ENCODE data around the gene PDE4A.
A peak's percentile ranks its signal among the peaks of the same experiment; 100 is the strongest.

Gene PDE4A

GRCh38 chr19:10424011-10424637 lies 3.8 kb downstream of the PDE4A start:
- peak overlapping the region; percentile 25 to 61 for H3K4me3 ChIP-seq (ENCODE audit: low read length in 2 of 2)
- H3K27ac ChIP-seq (ENCODE audit: low read depth in 2 of 2, low read length in 2 of 2), result peak overlapping the region in 1 of 2 donors; percentile 56
- H3K9me3 ChIP-seq (ENCODE audit: control insufficient read depth in 2 of 2, low read length in 2 of 2), result no peaks in the 10 kb centered on the region
- H3K4me1 ChIP-seq (ENCODE audit: control insufficient read depth in 2 of 2, insufficient read depth in 2 of 2, low read length in 2 of 2), result peaks cover 12 to 15% of the 10 kb centered on the region in 2 donors
- H3K27me3 ChIP-seq (ENCODE audit: control insufficient read depth in 2 of 2, insufficient read depth in 2 of 2, low read length in 2 of 2), result peaks cover 45 to 46% of the 10 kb centered on the region in 2 donors
- H3K36me3 ChIP-seq (ENCODE audit: control insufficient read depth in 2 of 2, insufficient read depth in 2 of 2, low read length in 2 of 2), result no peaks in the 10 kb centered on the region
- H3K9ac ChIP-seq (ENCODE audit: low read depth in 1 of 2, low read length in 2 of 2), result peak overlapping the region in 1 of 2 donors; percentile 39

DNA sequence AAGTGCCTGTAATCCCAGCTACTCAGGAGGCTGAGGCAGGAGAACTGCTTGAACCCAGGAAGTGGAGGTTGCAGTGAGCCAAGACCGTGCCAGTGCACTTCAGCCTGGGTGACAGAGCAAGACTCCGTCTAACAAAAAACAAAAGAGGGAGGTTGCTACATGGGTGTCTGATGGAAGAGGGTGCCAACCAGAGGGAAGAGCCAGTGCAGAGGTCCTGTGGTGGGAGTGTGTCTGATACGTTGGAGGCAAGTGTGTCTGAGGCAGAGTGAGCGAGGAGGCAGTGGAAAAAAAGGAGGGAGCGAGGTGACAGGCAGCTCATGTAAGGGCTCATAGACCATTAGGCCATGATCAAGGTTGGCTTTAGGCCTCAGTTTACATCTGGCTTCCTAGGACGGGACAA lies 6.8 kb downstream of the PDE4A start:
- Histone ChIP-seq H3K9ac (ENCODE audit: low read depth in 1 of 2, low read length in 2 of 2) (no peak overlapping the region), H3K4me3 (ENCODE audit: low read length in 2 of 2) (no peak overlapping the region), H3K36me3 (ENCODE audit: control insufficient read depth in 2 of 2, insufficient read depth in 2 of 2, low read length in 2 of 2) (no peaks in the 10 kb centered on the region), H3K9me3 (ENCODE audit: control insufficient read depth in 2 of 2, low read length in 2 of 2) (no peaks in the 10 kb centered on the region), H3K4me1 (ENCODE audit: control insufficient read depth in 2 of 2, insufficient read depth in 2 of 2, low read length in 2 of 2) (peaks cover 15 to 18% of the 10 kb centered on the region in 2 donors), H3K27me3 (ENCODE audit: control insufficient read depth in 2 of 2, insufficient read depth in 2 of 2, low read length in 2 of 2) (peaks cover 21 to 22% of the 10 kb centered on the region in 2 donors), H3K27ac (ENCODE audit: low read depth in 2 of 2, low read length in 2 of 2) (no peak overlapping the region)

DNA sequence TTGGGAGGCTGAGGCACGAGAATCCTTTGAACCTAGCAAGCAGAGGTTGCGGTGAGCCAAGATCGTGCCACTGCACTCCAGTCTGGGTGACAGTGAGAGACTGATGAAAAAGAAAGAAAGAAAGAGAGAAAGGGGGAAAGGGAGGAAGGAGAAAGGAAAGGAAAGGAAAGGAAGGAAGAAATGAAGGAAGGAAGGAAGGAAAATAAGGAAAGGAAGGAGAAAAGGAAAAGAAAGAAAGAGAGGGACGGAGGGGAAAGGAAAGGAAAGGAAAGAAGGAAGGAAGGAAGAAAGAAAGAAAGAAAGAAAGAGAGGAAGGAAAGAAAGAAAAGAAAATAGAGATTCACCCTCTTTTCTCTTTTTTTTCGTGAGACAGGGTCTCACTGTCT lies 8.7 kb downstream of the PDE4A start:
- Histone ChIP-seq H3K4me1 (ENCODE audit: control insufficient read depth in 2 of 2, insufficient read depth in 2 of 2, low read length in 2 of 2) (peaks cover 15 to 23% of the 10 kb centered on the region in 2 donors), H3K9ac (ENCODE audit: low read depth in 1 of 2, low read length in 2 of 2) (no peak overlapping the region), H3K27me3 (ENCODE audit: control insufficient read depth in 2 of 2, insufficient read depth in 2 of 2, low read length in 2 of 2) (peaks cover 11 to 15% of the 10 kb centered on the region in 2 donors), H3K36me3 (ENCODE audit: control insufficient read depth in 2 of 2, insufficient read depth in 2 of 2, low read length in 2 of 2) (no peaks in the 10 kb centered on the region), H3K4me3 (ENCODE audit: low read length in 2 of 2) (no peak overlapping the region), H3K27ac (ENCODE audit: low read depth in 2 of 2, low read length in 2 of 2) (peak overlapping the region in 1 of 2 donors; percentile 45), H3K9me3 (ENCODE audit: control insufficient read depth in 2 of 2, low read length in 2 of 2) (no peaks in the 10 kb centered on the region)

- peaks cover 2 to 9% of the 10 kb centered on the region in 2 donors for H3K27me3 ChIP-seq (ENCODE audit: control insufficient read depth in 2 of 2, insufficient read depth in 2 of 2, low read length in 2 of 2)
- H3K4me3 ChIP-seq (ENCODE audit: low read length in 2 of 2), result peak overlapping the region; percentile 83
- H3K4me1 ChIP-seq (ENCODE audit: control insufficient read depth in 2 of 2, insufficient read depth in 2 of 2, low read length in 2 of 2), result peaks cover 9 to 18% of the 10 kb centered on the region in 2 donors
- peak overlapping the region; percentile 43 to 58 for H3K27ac ChIP-seq (ENCODE audit: low read depth in 2 of 2, low read length in 2 of 2)
- H3K9me3 ChIP-seq (ENCODE audit: control insufficient read depth in 2 of 2, low read length in 2 of 2), result no peaks in the 10 kb centered on the region
- H3K9ac ChIP-seq (ENCODE audit: low read depth in 1 of 2, low read length in 2 of 2), result peak overlapping the region; percentile 77 to 79
- H3K36me3 ChIP-seq (ENCODE audit: control insufficient read depth in 2 of 2, insufficient read depth in 2 of 2, low read length in 2 of 2), result no peaks in the 10 kb centered on the region
Observed at GRCh38 chr19:10430505-10431253, 10.3 kb downstream of the PDE4A start.

DNA sequence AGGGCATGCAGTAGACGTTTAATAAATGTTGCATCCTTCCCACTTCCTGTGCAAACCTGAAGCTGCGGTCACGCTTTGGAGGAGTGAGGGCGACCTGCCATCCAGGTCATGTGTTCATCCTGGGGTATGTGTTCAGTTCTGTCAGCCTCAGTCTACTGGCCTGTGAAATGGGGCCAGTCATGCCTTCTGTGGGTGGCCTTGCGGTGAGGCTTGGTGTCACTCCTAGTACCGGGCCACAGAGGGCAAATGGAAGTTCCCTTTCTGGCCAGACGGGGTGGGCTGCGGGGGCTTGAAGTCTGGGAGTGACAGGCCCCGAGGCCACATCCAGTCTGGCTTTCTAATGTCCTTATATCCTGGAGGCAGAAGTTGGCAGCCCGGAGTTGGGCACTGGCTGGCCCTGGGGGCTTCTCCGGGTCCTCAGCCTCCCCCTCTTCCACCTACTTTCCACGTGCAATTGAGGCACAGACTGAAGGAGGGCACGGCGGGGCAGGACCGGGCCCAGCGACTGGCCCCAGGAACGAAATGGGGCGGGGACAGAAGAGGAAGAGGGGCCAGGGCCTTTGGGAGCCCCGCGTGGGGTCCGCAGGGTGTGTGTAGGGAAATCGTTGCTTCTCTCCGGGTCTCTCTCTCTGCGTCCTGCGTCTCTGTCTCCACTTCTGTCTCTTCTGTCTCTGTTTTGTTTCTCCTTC lies 11.1 kb downstream of the PDE4A start:
- Histone ChIP-seq H3K9ac (ENCODE audit: low read depth in 1 of 2, low read length in 2 of 2) (peak overlapping the region; percentile 77 to 79), H3K27ac (ENCODE audit: low read depth in 2 of 2, low read length in 2 of 2) (peak overlapping the region; percentile 43 to 58)

DNA sequence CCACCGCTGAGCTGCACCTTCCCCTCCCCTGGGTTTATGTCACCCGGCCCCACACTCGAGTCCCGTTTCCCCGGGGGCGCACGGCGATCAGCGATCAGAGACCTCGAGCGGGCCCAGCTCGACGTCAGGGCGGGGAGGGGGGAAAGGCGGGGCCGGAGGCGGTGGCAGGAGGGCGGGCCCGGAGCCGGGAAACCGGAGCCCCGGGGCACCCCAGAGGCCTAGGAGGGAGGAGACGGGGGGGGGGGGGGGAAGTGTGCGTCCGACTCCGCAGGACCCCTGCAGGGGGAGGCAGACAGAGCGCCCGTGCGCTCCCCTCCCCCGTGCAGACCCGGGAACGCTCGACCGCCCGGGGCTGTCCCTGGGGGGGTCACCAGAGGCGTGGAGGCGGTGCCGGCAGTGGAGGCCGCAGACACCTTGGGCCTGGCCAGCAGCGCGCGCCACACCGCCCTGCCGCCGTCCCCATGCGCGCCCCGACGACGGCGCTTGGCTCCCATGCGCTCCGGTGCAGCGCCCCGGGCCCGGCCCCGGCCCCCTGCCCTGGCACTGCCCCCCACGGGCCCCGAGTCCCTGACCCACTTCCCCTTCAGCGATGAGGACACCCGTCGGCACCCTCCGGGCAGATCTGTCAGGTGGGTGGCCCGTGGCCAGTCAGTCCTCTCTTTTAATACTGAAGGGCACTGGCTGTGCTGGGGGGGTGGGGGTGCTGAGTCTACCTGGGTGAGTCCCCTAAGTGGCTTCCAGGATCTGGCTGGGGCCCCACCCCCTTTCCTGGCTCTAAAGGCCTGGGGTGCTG lies 11.8 kb downstream of the PDE4A start:
- Histone ChIP-seq H3K27ac (ENCODE audit: low read depth in 2 of 2, low read length in 2 of 2) (peak overlapping the region in 1 of 2 donors; percentile 58), H3K36me3 (ENCODE audit: control insufficient read depth in 2 of 2, insufficient read depth in 2 of 2, low read length in 2 of 2) (no peaks in the 10 kb centered on the region), H3K27me3 (ENCODE audit: control insufficient read depth in 2 of 2, insufficient read depth in 2 of 2, low read length in 2 of 2) (peaks cover 2 to 5% of the 10 kb centered on the region in 2 donors), H3K9me3 (ENCODE audit: control insufficient read depth in 2 of 2, low read length in 2 of 2) (no peaks in the 10 kb centered on the region), H3K4me1 (ENCODE audit: control insufficient read depth in 2 of 2, insufficient read depth in 2 of 2, low read length in 2 of 2) (peaks cover 9 to 18% of the 10 kb centered on the region in 2 donors), H3K4me3 (ENCODE audit: low read length in 2 of 2) (peak overlapping the region; percentile 83), H3K9ac (ENCODE audit: low read depth in 1 of 2, low read length in 2 of 2) (peak overlapping the region; percentile 77 to 79)

More for the DNA sequence above, 11.1 kb downstream of the PDE4A start:
- H3K4me1 ChIP-seq (ENCODE audit: control insufficient read depth in 2 of 2, insufficient read depth in 2 of 2, low read length in 2 of 2), result peaks cover 9 to 18% of the 10 kb centered on the region in 2 donors
- H3K9me3 ChIP-seq (ENCODE audit: control insufficient read depth in 2 of 2, low read length in 2 of 2), result no peaks in the 10 kb centered on the region
- peaks cover 2 to 6% of the 10 kb centered on the region in 2 donors for H3K27me3 ChIP-seq (ENCODE audit: control insufficient read depth in 2 of 2, insufficient read depth in 2 of 2, low read length in 2 of 2)
- no peaks in the 10 kb centered on the region for H3K36me3 ChIP-seq (ENCODE audit: control insufficient read depth in 2 of 2, insufficient read depth in 2 of 2, low read length in 2 of 2)
- H3K4me3 ChIP-seq (ENCODE audit: low read length in 2 of 2), result peak overlapping the region; percentile 83

DNA sequence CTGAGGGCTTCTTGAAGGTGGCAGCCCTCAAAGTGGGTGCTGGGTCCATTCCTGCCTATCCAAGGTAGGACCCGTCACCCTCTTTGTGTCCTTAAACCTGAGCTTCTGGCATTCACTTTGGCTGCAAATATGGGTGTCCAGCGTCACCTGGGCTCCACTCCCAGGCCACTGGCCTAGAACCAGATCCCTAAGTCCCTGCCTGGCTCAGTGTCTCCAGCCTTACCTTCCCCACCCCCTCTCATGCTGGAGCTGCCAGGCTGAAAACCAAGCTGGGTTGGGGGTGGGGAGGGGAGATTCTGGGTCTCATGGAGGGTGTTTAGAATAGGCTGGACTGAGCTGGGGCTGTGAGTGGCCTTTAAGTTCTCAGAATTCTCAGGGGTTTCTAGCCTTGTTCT lies 12.4 kb downstream of the PDE4A start:
- peaks cover 0 to 2% of the 10 kb centered on the region in 2 donors for H3K27me3 ChIP-seq (ENCODE audit: control insufficient read depth in 2 of 2, insufficient read depth in 2 of 2, low read length in 2 of 2)
- H3K36me3 ChIP-seq (ENCODE audit: control insufficient read depth in 2 of 2, insufficient read depth in 2 of 2, low read length in 2 of 2), result no peaks in the 10 kb centered on the region
- H3K4me3 ChIP-seq (ENCODE audit: low read length in 2 of 2), result peak overlapping the region; percentile 37 to 83
- peak overlapping the region; percentile 41 to 79 for H3K9ac ChIP-seq (ENCODE audit: low read depth in 1 of 2, low read length in 2 of 2)
- H3K4me1 ChIP-seq (ENCODE audit: control insufficient read depth in 2 of 2, insufficient read depth in 2 of 2, low read length in 2 of 2), result peaks cover 9 to 18% of the 10 kb centered on the region in 2 donors
- H3K9me3 ChIP-seq (ENCODE audit: control insufficient read depth in 2 of 2, low read length in 2 of 2), result no peaks in the 10 kb centered on the region
- peak overlapping the region in 1 of 2 donors; percentile 58 for H3K27ac ChIP-seq (ENCODE audit: low read depth in 2 of 2, low read length in 2 of 2)

- H3K27me3 ChIP-seq (ENCODE audit: control insufficient read depth in 2 of 2, insufficient read depth in 2 of 2, low read length in 2 of 2), result peaks cover 0 to 2% of the 10 kb centered on the region in 2 donors
- no peak overlapping the region for H3K4me3 ChIP-seq (ENCODE audit: low read length in 2 of 2)
- no peak overlapping the region for H3K27ac ChIP-seq (ENCODE audit: low read depth in 2 of 2, low read length in 2 of 2)
- peaks cover 9 to 18% of the 10 kb centered on the region in 2 donors for H3K4me1 ChIP-seq (ENCODE audit: control insufficient read depth in 2 of 2, insufficient read depth in 2 of 2, low read length in 2 of 2)
- H3K9ac ChIP-seq (ENCODE audit: low read depth in 1 of 2, low read length in 2 of 2), result peak overlapping the region in 1 of 2 donors; percentile 3
- no peaks in the 10 kb centered on the region for H3K9me3 ChIP-seq (ENCODE audit: control insufficient read depth in 2 of 2, low read length in 2 of 2)
- no peaks in the 10 kb centered on the region for H3K36me3 ChIP-seq (ENCODE audit: control insufficient read depth in 2 of 2, insufficient read depth in 2 of 2, low read length in 2 of 2)
Observed at GRCh38 chr19:10433131-10433536, 12.8 kb downstream of the PDE4A start.

DNA sequence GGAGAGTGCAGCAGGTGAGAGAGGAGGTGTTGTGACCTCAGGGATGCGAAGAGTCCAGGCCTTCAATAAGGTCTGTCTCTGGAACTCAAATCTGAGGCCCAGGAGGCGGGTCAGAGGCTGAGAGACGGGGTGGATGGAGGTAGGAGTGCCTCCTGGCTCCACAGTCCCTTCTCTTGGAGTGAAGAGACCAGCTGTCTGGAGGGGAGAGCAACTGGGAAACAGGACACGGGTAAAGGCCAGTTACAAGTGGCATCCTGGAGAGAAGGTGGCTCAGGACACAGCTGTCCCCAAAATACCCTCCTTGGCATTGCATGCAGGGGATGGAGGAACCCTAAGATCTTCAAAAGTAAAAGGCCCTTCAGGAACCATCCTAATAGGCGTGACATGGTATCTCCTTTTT lies 19.2 kb downstream of the PDE4A start:
- no peak overlapping the region for H3K27ac ChIP-seq (ENCODE audit: low read depth in 2 of 2, low read length in 2 of 2)
- H3K9me3 ChIP-seq (ENCODE audit: control insufficient read depth in 2 of 2, low read length in 2 of 2), result no peaks in the 10 kb centered on the region
- H3K27me3 ChIP-seq (ENCODE audit: control insufficient read depth in 2 of 2, insufficient read depth in 2 of 2, low read length in 2 of 2), result no peaks in the 10 kb centered on the region
- H3K9ac ChIP-seq (ENCODE audit: low read depth in 1 of 2, low read length in 2 of 2), result no peak overlapping the region
- no peaks in the 10 kb centered on the region for H3K4me1 ChIP-seq (ENCODE audit: control insufficient read depth in 2 of 2, insufficient read depth in 2 of 2, low read length in 2 of 2)
- H3K36me3 ChIP-seq (ENCODE audit: control insufficient read depth in 2 of 2, insufficient read depth in 2 of 2, low read length in 2 of 2), result no peaks in the 10 kb centered on the region
- H3K4me3 ChIP-seq (ENCODE audit: low read length in 2 of 2), result no peak overlapping the region
